OCI-LY1 (cell line): ENCODE data around the gene ABTB2.

Experiments used
- H2AFZ ChIP-seq: fragments of 200-600 bp; sonication (generic), shearing (Covaris generic); 2 replicates; pipeline ENCODE4 v1.6.0; 2014; ENCODE audit warnings: antibody characterized with exemption, mild to moderate bottlenecking, low read length
- H3F3A ChIP-seq: fragments of 200-600 bp; sonication (generic), shearing (Covaris generic); 2 replicates; pipeline ENCODE4 v1.6.0; 2014; ENCODE audit warnings: mild to moderate bottlenecking, antibody characterized with exemption, low read length, moderate library complexity; ENCODE audit not compliant: insufficient read depth
- H3K27ac ChIP-seq: fragments of 200-600 bp; sonication (generic); 2 replicates; pipeline ENCODE4 v1.5.1; 2014; ENCODE audit warnings: low read length, mixed run types, mild to moderate bottlenecking, low read depth; ENCODE audit not compliant: poor library complexity, severe bottlenecking
- H3K27me3 ChIP-seq: fragments of 200-600 bp; sonication (generic); 2 replicates; pipeline ENCODE4 v1.6.0; 2014; ENCODE audit warnings: antibody characterized with exemption, mild to moderate bottlenecking, low read length, moderate library complexity; ENCODE audit not compliant: insufficient read depth
- H3K36me3 ChIP-seq: fragments of 200-600 bp; sonication (generic); 2 replicates; pipeline ENCODE4 v1.6.1; 2014; ENCODE audit warnings: mild to moderate bottlenecking, antibody characterized with exemption, low read length, moderate library complexity, mixed read lengths; ENCODE audit not compliant: insufficient read depth
- H3K4me1 ChIP-seq: fragments of 200-600 bp; sonication (generic); 2 replicates; pipeline ENCODE4 v1.5.1; 2014; ENCODE audit warnings: mild to moderate bottlenecking, low read length, moderate library complexity; ENCODE audit not compliant: insufficient read depth, severe bottlenecking
- H3K4me2 ChIP-seq: fragments of 200-600 bp; sonication (generic), shearing (Covaris generic); 2 replicates; pipeline ENCODE4 v1.6.1; 2014; ENCODE audit warnings: low read length
- H3K4me3 ChIP-seq: fragments of 200-600 bp; sonication (generic); 2 replicates; pipeline ENCODE4 v1.5.1; 2014; ENCODE audit warnings: low read length, low read depth, mild to moderate bottlenecking, mixed read lengths; ENCODE audit not compliant: poor library complexity, severe bottlenecking
- H3K79me2 ChIP-seq: fragments of 200-600 bp; shearing (Covaris generic); 2 replicates; pipeline ENCODE4 v1.6.1; 2016; ENCODE audit warnings: mixed run types, low read length, mixed read lengths; ENCODE audit not compliant: insufficient read depth
- H3K9ac ChIP-seq: fragments of 200-600 bp; sonication (generic), shearing (Covaris generic); 2 replicates; pipeline ENCODE4 v1.6.1; 2014; ENCODE audit warnings: mild to moderate bottlenecking, low read length, mixed read lengths
- H3K9me2 ChIP-seq: fragments of 200-600 bp; sonication (generic), shearing (Covaris generic); 2 replicates; pipeline ENCODE4 v1.6.1; 2014; ENCODE audit warnings: low read depth, mild to moderate bottlenecking, low read length, mixed read lengths
- H3K9me3 ChIP-seq: fragments of 200-600 bp; shearing (Covaris generic); 2 replicates; pipeline ENCODE4 v1.6.1; 2014; ENCODE audit warnings: low read length, mixed read lengths
- H4K20me1 ChIP-seq: fragments of 200-600 bp; sonication (generic), shearing (Covaris generic); 2 replicates; pipeline ENCODE4 v1.6.0; 2016; ENCODE audit warnings: mild to moderate bottlenecking, low read length; ENCODE audit not compliant: insufficient read depth
- EZH2 ChIP-seq: fragments of 200-600 bp; sonication (generic), shearing (Covaris generic); IDR thresholded peaks from 2 replicates; pipeline ENCODE4 v1.8.0; 2017; ENCODE audit warnings: borderline replicate concordance, mixed run types, mild to moderate bottlenecking, antibody characterized with exemption, low read length, moderate library complexity, mixed read lengths
- TF ChIP-seq, protein P1 (sequence below): fragments of 200-600 bp; sonication (generic), shearing (Covaris generic); IDR thresholded peaks from 2 replicates; pipeline ENCODE4 v1.5.1; 2017; ENCODE audit warnings: mild to moderate bottlenecking, antibody characterized with exemption, low read length, moderate library complexity, mixed read lengths

Gene ABTB2

DNA sequence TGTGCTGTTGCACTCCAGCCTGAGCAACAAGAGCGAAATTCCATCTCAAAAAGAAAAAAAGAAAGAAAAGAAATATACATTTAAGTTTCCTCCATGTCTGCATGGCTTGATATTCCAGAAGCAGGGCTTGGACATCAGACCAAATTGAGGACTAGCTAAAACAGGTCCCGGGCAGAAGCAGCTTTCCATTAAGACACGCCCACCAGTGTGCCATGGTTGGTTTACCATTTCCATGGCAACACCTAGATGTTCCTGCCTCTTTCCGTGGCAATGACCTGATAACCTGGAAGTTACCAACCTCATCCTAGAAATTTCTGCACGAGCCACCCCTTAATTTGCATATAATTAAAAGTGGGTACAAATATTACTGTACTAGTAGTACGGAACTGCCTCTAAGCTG, 141.1 kb downstream of the ABTB2 start:
- H3F3A ChIP-seq: no peaks in the 10 kb centered on the region
- H3K4me3 ChIP-seq: no peak overlapping the region
- H3K36me3 ChIP-seq: no peaks in the 10 kb centered on the region
- H3K27me3 ChIP-seq: no peaks in the 10 kb centered on the region
- no peaks in the 10 kb centered on the region for H3K4me1 ChIP-seq
- no peaks in the 10 kb centered on the region for H3K79me2 ChIP-seq
- no peaks in the 10 kb centered on the region for H3K9me3 ChIP-seq
- H3K9ac ChIP-seq: no peak overlapping the region
- no peaks in the 10 kb centered on the region for H3K9me2 ChIP-seq
- H2AFZ ChIP-seq: no peak overlapping the region
- no peak overlapping the region for H3K27ac ChIP-seq
- no peak for TF ChIP-seq EZH2
- TF ChIP-seq, protein P1, sequence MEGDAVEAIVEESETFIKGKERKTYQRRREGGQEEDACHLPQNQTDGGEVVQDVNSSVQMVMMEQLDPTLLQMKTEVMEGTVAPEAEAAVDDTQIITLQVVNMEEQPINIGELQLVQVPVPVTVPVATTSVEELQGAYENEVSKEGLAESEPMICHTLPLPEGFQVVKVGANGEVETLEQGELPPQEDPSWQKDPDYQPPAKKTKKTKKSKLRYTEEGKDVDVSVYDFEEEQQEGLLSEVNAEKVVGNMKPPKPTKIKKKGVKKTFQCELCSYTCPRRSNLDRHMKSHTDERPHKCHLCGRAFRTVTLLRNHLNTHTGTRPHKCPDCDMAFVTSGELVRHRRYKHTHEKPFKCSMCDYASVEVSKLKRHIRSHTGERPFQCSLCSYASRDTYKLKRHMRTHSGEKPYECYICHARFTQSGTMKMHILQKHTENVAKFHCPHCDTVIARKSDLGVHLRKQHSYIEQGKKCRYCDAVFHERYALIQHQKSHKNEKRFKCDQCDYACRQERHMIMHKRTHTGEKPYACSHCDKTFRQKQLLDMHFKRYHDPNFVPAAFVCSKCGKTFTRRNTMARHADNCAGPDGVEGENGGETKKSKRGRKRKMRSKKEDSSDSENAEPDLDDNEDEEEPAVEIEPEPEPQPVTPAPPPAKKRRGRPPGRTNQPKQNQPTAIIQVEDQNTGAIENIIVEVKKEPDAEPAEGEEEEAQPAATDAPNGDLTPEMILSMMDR: no peak
- no peaks in the 10 kb centered on the region for H4K20me1 ChIP-seq
- H3K4me2 ChIP-seq: no peak overlapping the region

DNA sequence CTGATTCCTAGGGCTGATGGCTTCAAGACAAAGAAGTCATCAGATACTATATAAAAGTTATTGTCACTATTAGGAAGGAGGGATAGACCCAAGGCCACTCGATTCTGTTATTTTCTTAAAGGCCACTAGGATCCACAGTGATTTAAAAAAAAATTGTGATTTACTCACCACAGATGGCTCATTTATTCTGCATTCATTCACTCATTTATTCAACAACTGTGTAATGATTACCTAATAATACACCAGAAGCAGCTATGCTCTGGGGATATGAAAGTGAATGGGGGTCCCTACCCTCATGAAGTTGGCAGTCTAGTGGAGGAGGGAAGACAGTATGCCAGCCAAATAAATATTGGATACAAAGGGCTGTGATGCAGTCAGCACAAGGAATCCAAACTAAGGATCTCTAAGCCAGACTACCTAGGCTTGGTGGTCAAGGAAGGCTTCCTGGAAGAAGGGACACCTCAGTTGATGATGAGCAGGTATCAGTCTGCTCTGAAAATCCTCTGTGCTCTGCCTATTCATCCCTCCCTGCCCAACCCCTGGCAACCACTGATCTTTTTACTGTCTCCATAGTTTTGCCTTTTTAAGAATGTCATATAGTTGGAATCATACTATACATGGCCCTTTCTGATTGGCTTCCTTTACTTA, 141.9 kb downstream of the ABTB2 start:
- H3F3A ChIP-seq: no peaks in the 10 kb centered on the region
- H3K36me3 ChIP-seq: no peaks in the 10 kb centered on the region
- H3K79me2 ChIP-seq: no peaks in the 10 kb centered on the region
- no peak overlapping the region for H3K4me2 ChIP-seq
- no peak overlapping the region for H2AFZ ChIP-seq
- no peaks in the 10 kb centered on the region for H3K4me1 ChIP-seq
- H3K9me2 ChIP-seq: no peaks in the 10 kb centered on the region
- no peaks in the 10 kb centered on the region for H4K20me1 ChIP-seq
- H3K4me3 ChIP-seq: no peak overlapping the region
- no peaks in the 10 kb centered on the region for H3K9me3 ChIP-seq
- no peak for TF ChIP-seq EZH2
- TF ChIP-seq, protein P1: no peak
- H3K27ac ChIP-seq: no peak overlapping the region
- no peak overlapping the region for H3K9ac ChIP-seq
- no peaks in the 10 kb centered on the region for H3K27me3 ChIP-seq

DNA sequence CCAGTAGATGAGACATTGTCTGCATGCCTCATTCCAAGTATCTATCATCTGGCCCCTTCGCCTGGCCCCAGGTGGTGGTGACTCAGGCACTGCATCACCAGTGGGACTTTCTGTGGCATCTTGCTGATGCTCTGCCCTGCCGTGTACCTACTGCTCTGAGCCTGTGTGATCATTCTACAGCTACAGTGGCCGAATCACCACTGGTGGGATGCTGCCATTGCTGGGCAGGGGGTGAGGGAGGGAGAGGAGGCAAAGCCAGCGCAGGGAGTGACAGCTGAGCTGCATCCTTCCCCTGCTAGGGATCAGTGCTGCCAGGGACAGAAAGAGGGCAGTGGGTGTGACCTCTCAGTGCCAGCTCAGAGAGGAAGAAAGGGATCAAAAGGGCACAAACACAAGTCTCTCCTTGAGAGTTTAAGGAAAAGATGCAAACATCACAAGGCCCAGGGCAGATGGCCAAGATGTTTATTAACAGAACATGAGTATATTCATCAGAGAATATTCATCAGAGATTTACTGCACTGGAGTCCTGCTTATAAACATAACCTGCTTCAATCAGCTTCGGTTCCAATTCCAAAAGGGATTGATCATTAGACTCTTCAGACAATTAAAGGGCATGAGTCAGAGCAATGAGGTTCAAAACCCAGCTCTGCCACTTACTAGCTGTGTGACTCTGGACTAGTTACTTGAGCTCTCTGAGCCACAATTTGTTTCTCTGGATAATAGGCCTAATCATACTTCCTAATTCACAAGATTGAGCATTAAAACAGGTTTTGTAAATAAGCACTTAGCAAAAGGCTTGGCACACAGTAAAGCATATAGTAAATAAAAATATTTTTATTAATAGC, 142.6 kb downstream of the ABTB2 start:
- TF ChIP-seq EZH2: no peak
- TF ChIP-seq, protein P1: no peak
- no peak overlapping the region for H3K4me2 ChIP-seq

More for the DNA sequence above, 142.6 kb downstream of the ABTB2 start:
- H3K9me2 ChIP-seq: no peaks in the 10 kb centered on the region
- no peaks in the 10 kb centered on the region for H3K9me3 ChIP-seq
- no peaks in the 10 kb centered on the region for H3K79me2 ChIP-seq
- no peak overlapping the region for H3K4me3 ChIP-seq
- H3K36me3 ChIP-seq: no peaks in the 10 kb centered on the region
- no peaks in the 10 kb centered on the region for H3F3A ChIP-seq
- no peak overlapping the region for H2AFZ ChIP-seq
- H3K4me1 ChIP-seq: no peaks in the 10 kb centered on the region
- H4K20me1 ChIP-seq: no peaks in the 10 kb centered on the region
- no peak overlapping the region for H3K27ac ChIP-seq
- no peaks in the 10 kb centered on the region for H3K27me3 ChIP-seq
- no peak overlapping the region for H3K9ac ChIP-seq
